HG02623 (cell line): ENCODE measurements around the gene KIRREL3.
A peak's percentile ranks its signal among the peaks of the same experiment; 100 is the strongest.

Experiments used
- ATAC-seq: cut with Tn5 transposase; IDR thresholded peaks from one replicate; pipeline ENCODE4 v1.9.1; 2021; ENCODE audit warnings: moderate library complexity; ENCODE audit not compliant: unreplicated experiment

Gene KIRREL3

GRCh38 chr11:126480015-126480409, 520.6 kb downstream of the KIRREL3 start:
- ATAC-seq, result no peak

DNA sequence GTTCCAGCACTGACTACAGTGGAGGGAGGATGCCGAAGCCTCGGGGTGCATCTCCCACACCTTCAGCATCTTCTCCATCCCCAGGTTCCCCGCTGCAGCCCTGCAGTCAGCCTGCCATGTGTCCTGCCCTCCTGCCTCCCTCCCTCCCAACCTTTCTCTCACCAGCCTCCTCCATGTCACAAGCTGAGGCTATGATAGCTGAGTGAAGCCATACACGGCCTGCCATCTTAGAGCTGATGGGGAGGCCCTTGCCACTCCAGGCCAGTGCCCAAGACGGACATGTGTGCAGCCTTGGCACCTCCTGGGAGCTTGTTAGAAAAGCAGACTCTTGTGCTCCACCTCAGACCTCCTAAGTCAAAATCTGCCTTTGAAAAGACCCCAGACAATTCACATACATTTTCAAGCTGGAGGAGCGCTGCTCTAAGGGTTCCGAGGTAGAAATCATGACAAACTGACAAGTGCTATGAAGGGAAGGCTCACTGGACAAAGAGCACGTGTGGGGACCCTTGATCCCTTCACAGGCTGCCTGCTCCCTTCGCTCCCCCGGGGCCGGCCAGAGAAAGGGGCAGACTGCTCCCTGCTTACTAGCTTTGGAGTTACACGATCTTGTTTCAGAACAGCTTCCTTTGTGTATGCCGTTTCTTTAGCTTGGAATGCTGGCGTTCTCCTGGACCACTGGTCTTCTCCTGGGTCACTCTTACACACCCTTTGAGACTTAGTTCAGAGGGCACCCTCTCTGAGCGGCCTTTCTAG, 521.2 kb downstream of the KIRREL3 start:
- no peak for ATAC-seq

DNA sequence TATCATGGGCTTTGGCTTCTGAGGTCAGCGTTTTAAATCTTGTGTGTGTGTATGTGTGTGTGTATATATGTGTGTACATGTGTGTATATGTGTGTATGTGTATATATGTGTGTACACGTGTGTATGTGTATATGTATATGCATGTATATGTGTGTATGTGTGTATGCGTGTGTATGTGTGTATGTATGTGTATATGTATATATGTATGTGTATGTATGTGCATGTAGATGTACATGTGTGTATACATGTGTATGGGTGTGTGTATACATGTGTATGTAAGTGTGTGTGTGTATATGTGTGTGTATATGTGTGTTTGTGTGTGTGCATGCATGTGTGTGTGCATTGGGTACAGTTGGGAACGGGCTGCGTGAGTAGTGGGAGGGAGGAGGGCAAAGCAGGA, 522.1 kb downstream of the KIRREL3 start:
- ATAC-seq, result no peak

GRCh38 chr11:126477535-126478305, 522.9 kb downstream of the KIRREL3 start:
- ATAC-seq, result no peak

GRCh38 chr11:126476977-126477376, 523.6 kb downstream of the KIRREL3 start:
- ATAC-seq, result no peak

GRCh38 chr11:126476266-126476924, 524.2 kb downstream of the KIRREL3 start:
- no peak for ATAC-seq

GRCh38 chr11:126475014-126475991, 525.3 kb downstream of the KIRREL3 start:
- no peak for ATAC-seq

DNA sequence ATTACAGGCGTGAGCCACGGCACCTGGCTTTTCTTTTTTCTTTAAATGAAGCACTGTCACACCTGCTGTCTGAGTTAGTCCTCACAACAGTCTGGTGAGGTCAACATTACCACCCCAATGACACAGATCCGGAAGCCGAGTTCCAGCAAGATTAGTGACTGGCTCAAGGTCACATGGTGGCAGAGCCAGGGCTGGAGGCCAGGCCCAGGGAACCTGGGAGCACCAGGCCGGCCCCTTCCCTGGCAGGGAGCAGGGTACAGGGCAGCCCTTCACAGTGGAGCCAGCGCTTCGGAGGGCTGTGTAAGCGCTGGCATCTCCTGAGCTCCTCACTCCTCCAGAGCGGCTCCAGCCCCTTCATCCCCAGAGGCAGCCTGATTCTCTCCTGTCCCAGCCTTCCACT, 526.4 kb downstream of the KIRREL3 start:
- no peak for ATAC-seq

GRCh38 chr11:126473269-126473668, 527.3 kb downstream of the KIRREL3 start:
- ATAC-seq, result no peak

DNA sequence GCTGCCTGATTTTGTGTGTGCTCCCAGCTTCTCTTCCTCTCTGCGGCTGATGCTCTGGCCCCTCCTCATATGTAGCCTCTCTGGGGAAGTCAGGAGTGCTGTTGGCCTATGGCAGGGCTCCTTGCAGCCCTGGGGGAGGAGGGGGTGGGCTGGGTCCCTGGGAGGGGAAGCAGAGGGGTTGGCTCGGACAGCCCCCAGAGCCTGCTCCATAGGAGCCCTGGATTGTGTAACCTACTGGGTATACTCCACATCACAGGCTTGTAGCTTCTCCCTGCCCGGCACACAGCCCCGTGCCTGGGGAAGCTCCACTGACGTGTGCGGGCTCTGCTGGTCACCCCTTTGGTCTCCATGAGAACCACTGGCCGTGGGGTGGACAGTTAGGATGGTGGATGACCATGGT, 531.3 kb downstream of the KIRREL3 start:
- ATAC-seq, result no peak

DNA sequence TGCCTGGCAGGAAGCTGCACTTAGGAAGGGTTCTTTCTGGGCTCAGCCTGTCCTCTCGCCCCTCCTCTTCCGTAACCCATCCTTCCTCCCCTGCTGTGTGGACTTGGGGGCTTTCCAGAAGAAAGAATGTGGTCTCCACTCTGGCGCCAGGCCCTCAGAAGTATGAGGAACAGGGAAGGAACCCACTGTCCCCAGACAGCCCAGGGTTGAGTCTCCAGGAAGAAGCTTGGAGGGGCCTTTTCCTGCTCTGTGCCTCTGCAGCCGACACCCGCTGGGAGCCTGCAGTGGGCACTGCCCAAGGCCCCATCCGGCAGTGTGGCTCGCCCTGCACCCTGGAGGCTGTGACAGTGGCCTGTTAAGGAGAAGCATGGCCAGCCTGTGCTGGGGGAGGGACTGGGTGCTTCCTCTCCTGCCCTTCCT, 532.5 kb downstream of the KIRREL3 start:
- ATAC-seq, result no peak

GRCh38 chr11:126467471-126467870, 533.1 kb downstream of the KIRREL3 start:
- no peak for ATAC-seq

- ATAC-seq, result no peak
Measured at GRCh38 chr11:126467046-126467370, 533.6 kb downstream of the KIRREL3 start.

GRCh38 chr11:126466236-126467045, 534.1 kb downstream of the KIRREL3 start:
- no peak for ATAC-seq

DNA sequence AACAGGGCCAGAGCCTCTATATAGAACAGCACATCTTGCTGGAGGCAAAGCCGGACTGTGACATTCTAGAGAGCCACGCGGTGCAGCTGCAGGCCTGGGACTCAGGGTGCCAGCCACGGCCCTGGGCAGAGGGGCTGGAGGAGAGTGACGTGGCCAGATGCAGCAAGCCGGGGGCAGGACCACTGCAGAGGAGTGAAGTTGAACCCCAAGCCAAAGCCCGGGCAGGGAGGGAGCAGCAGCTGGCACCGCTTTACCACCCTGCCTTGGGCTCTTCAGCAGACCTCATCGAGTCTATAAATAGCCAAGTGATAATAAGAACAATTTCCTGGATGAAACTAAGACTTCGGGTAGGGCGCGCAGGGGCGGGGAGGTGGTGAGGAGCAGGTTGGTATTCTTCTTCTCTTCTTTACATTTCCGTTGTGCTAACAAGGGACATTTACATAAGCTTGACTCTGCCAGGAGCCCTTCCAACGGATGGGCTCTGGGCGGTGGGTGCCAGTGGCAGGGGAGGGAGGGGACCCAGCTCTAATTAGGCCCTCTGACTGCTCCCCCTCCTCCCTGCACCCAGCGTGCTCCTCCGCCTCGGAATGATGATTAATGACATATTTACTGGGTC, 534.9 kb downstream of the KIRREL3 start:
- ATAC-seq, result peak; percentile 75

- ATAC-seq, result no peak
Measured at GRCh38 chr11:126464796-126465195, 535.8 kb downstream of the KIRREL3 start.

GRCh38 chr11:126462422-126462821, 538.1 kb downstream of the KIRREL3 start:
- ATAC-seq, result no peak

DNA sequence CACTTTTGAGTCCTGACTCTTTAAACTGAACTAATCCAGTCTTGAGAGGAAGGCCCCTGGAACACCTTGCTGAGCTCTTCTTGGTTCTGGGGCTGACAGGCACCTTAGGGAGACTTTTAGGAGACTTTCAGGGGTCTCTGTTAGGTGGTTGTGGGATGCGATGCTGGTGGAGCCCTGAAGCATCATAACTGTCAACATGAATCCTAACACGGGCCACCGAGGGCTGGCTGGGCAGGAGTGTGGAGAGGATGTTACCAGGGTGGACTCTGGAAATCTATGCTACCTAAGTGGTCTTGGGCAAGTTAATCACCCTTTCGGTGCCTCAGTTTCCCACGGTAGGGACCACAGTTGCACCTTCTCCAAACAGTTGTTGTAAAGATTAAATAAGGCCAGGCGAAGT, 538.6 kb downstream of the KIRREL3 start:
- ATAC-seq, result no peak

- ATAC-seq, result no peak
Measured at GRCh38 chr11:126461096-126461440, 539.5 kb downstream of the KIRREL3 start.
